HepG2 (cell line): ENCODE measurements around the gene TBCD. TPM values are rescaled to one million over a fixed set of nuclear protein-coding genes. Genes with fewer than 3 reads are reported as not detected.

Experiments
- ATAC-seq: fragments of 200-7000 bp; cut with Tn5 transposase; 3 replicates; pipeline ENCODE4 v1.9.1; 2020; ENCODE audit warnings: mild to moderate bottlenecking, moderate library complexity
- BruUV-seq: library from RNA; stranded (reverse); fragments of 400-500 nt; replicated peaks from 2 replicates; lab custom pipeline; 2021; lab: Mats Ljungman, UMichigan
- CTCF ChIA-PET: fragments of 300-600 bp; formaldehyde crosslinking; extraction: SDS; loops from one replicate; lab custom pipeline; 2021; ENCODE audit warnings: low total read pairs, inconsistent platforms, low intra/inter-chr PET ratio; lab: Yijun Ruan, JAX
- POLR2A ChIA-PET: fragments of 350-600 bp; sonication (Branson Sonifier 250); formaldehyde crosslinking; loops from one replicate; lab custom pipeline; 2020; ENCODE audit warnings: antibody characterized with exemption, inconsistent platforms; lab: Yijun Ruan, JAX
- DNase-seq: peaks from one replicate; pipeline ENCODE4 v3.0.0-alpha.2; 2015; ENCODE audit warnings: low spot score
- FAIRE-seq: peaks from 3 replicates; lab custom pipeline; 2011; peaks lifted over from hg19 to GRCh38; lab: Jason Lieb, UNC
- H2AFZ ChIP-seq: one replicate; pipeline ENCODE4 v1.6.1; 2011; ENCODE audit warnings: low read length, inconsistent platforms
- H3K27ac ChIP-seq: fragments of 300-600 bp; 3 replicates; pipeline ENCODE4 v1.8.0; 2011; ENCODE audit warnings: mixed run types, mild to moderate bottlenecking, mixed read lengths, low read length, inconsistent platforms; ENCODE audit not compliant: insufficient read depth; ENCODE audit errors: extremely low read length
- H3K27me3 ChIP-seq, 2 experiments: fragments of 200-600 bp in 1 of 2; 2 replicates in 1 of 2; 3 replicates in 1 of 2; pipeline versions ENCODE4 v1.6.0 to v1.8.0; 2011; ENCODE audit warnings: low read length in 2 of 2, mild to moderate bottlenecking in 2 of 2, moderate library complexity in 2 of 2, inconsistent platforms in 1 of 2; ENCODE audit not compliant: insufficient read depth in 2 of 2, control insufficient read depth in 1 of 2
- H3K36me3 ChIP-seq, 2 experiments: fragments of 200-600 bp in 1 of 2; replicated peaks in 1 of 2; 2 replicates in 1 of 2; 3 replicates in 1 of 2; pipeline versions ENCODE4 v1.5.1 to v1.8.0; 2011; ENCODE audit warnings: low read length in 2 of 2, inconsistent platforms in 1 of 2; ENCODE audit not compliant: insufficient read depth in 2 of 2, control insufficient read depth in 1 of 2
- H3K4me1 ChIP-seq: 2 replicates; pipeline ENCODE4 v1.5.1; 2012; ENCODE audit warnings: low read length, inconsistent platforms; ENCODE audit not compliant: insufficient read depth
- H3K4me2 ChIP-seq: 2 replicates; pipeline ENCODE4 v1.6.0; 2011; ENCODE audit warnings: low read depth, low read length, inconsistent platforms
- H3K4me3 ChIP-seq, 3 experiments: fragments of 200-600 bp in 1 of 3; sonication (generic), shearing (Covaris generic) in 1 of 3; replicated peaks in 1 of 3; 2 replicates each; pipeline ENCODE4 v1.5.1; 2011 to 2016; ENCODE audit warnings: low read length in 3 of 3, inconsistent platforms in 2 of 3, low read depth in 2 of 3, mild to moderate bottlenecking in 2 of 3, control low read depth in 1 of 3, mixed read lengths in 1 of 3; ENCODE audit not compliant: insufficient read depth in 1 of 3
- H3K79me2 ChIP-seq: one replicate; pipeline ENCODE4 v1.6.1; 2011; ENCODE audit warnings: low read length, inconsistent platforms; ENCODE audit not compliant: insufficient read depth
- H3K9ac ChIP-seq: 2 replicates; pipeline ENCODE4 v1.6.0; 2011; ENCODE audit warnings: mild to moderate bottlenecking, low read depth, low read length, inconsistent platforms; ENCODE audit not compliant: insufficient read depth
- H3K9me3 ChIP-seq: 2 replicates; pipeline ENCODE4 v1.5.1; 2012; ENCODE audit warnings: mild to moderate bottlenecking, low read length
- H4K20me1 ChIP-seq: 2 replicates; pipeline ENCODE4 v1.6.0; 2011; ENCODE audit warnings: inconsistent platforms, mild to moderate bottlenecking, low read length, moderate library complexity; ENCODE audit not compliant: insufficient read depth
- DPF2 ChIP-seq: sonication (generic); formaldehyde crosslinking; IDR thresholded peaks from 2 replicates; pipeline ENCODE4 v1.4.0; 2020; ENCODE audit warnings: mild to moderate bottlenecking, low read depth, missing genetic modification reagents, borderline replicate concordance
- E2F1 ChIP-seq: sonication (generic); formaldehyde crosslinking; IDR thresholded peaks from 2 replicates; pipeline ENCODE4 v1.5.0; 2020; ENCODE audit warnings: missing genetic modification reagents
- FOXP1 ChIP-seq, 2 experiments: fragments of 450-650 bp in 1 of 2; IDR thresholded peaks; 2 replicates each; pipeline ENCODE4 v1.6.1; 2017 to 2018; ENCODE audit warnings: antibody characterized with exemption in 1 of 2
- IRF9 ChIP-seq: sonication (generic); formaldehyde crosslinking; IDR thresholded peaks from 2 replicates; pipeline ENCODE4 v1.8.0; 2022; ENCODE audit warnings: missing genetic modification reagents, mild to moderate bottlenecking, borderline replicate concordance
- ISX ChIP-seq: sonication (generic); formaldehyde crosslinking; conservative IDR thresholded peaks from 2 replicates; pipeline ENCODE4 v1.5.0; 2020; ENCODE audit warnings: missing genetic modification reagents
- TEF ChIP-seq: sonication (generic); formaldehyde crosslinking; IDR thresholded peaks from 2 replicates; pipeline ENCODE4 v1.5.0; 2020; ENCODE audit warnings: missing genetic modification reagents
- TFE3 ChIP-seq: IDR thresholded peaks from 2 replicates; pipeline ENCODE4 v1.6.1; 2016
- TP53 ChIP-seq: sonication (generic); formaldehyde crosslinking; conservative IDR thresholded peaks from 2 replicates; pipeline ENCODE4 v1.4.0; 2020; ENCODE audit warnings: missing genetic modification reagents
- ZNF235 ChIP-seq: sonication (generic); formaldehyde crosslinking; IDR thresholded peaks from 2 replicates; pipeline ENCODE4 v1.8.1; 2023; ENCODE audit warnings: mild to moderate bottlenecking, missing genetic modification reagents, borderline replicate concordance
- ZNF503 ChIP-seq: sonication (generic); formaldehyde crosslinking; IDR thresholded peaks from 2 replicates; pipeline ENCODE4 v1.4.0; 2020; ENCODE audit warnings: missing genetic modification reagents
- ZNF761 ChIP-seq: sonication (generic); formaldehyde crosslinking; conservative IDR thresholded peaks from 2 replicates; pipeline ENCODE4 v1.4.0; 2020; ENCODE audit warnings: mild to moderate bottlenecking, missing genetic modification reagents
- ZSCAN25 ChIP-seq: sonication (generic); formaldehyde crosslinking; IDR thresholded peaks from 2 replicates; pipeline ENCODE4 v1.8.0; 2022; ENCODE audit warnings: mild to moderate bottlenecking, missing genetic modification reagents
- WGBS: methylation state at CpG from one replicate; pipeline ENCODE4 v1.1.6; 2017; ENCODE audit warnings: low lambda C conversion rate; 5-methylcytosine and 5-hydroxymethylcytosine counted together
- in situ Hi-C: cut with HindIII; loops from 2 replicates; pipeline ENCODE4 v1.10.0; 2017; ENCODE audit warnings: low pct_unique_long_range_greater_than_20kb; ENCODE audit not compliant: extremely low pct_ligation_motif_present
- intact Hi-C: fragments of 100-400 bp; cut with micrococcal nuclease; formaldehyde crosslinking; loops from one replicate; pipeline ENCODE4 v1.10.0; 2022; ENCODE audit not compliant: unreplicated experiment
- polyA plus RNA-seq, 8 experiments: library from polyadenylated mRNA; depleted of rRNA in 3 of 8; stranded (reverse) in 7 of 8; unstranded in 1 of 8; fragments of >200 nt; fragmentation: Illumina TruSeq in 4 of 8; extraction: Trizol in 4 of 8; gene quantifications; 2 replicates each; pipeline versions ENCODE4 v1.2.1 to v1.2.3, GENCODE V29; 2011 to 2016; ENCODE audit warnings: low read depth in 4 of 8, missing spikeins in 1 of 8, mixed read lengths in 1 of 8; ENCODE audit not compliant: insufficient read depth in 1 of 8
- total RNA-seq, 5 experiments: library from RNA; depleted of rRNA; stranded (reverse); fragments of >200 nt; fragmentation: Illumina TruSeq; extraction: Trizol; gene quantifications; 2 replicates each; pipeline ENCODE4 v1.2.3, GENCODE V29; 2016; ENCODE audit warnings: low read depth in 1 of 5
- TF ChIP-seq, protein P1 (sequence below): fragments of 450-650 bp; IDR thresholded peaks from 2 replicates; pipeline ENCODE4 v1.6.1; 2017
- TF ChIP-seq, protein P2 (sequence below): sonication (generic); formaldehyde crosslinking; IDR thresholded peaks from 2 replicates; pipeline ENCODE4 v1.4.0; 2020; ENCODE audit warnings: mild to moderate bottlenecking, missing genetic modification reagents

The TBCD gene
- total and polyA plus RNA-seq, 2 of the 13 experiments (the other 11 are each of a cell fraction or from before 2014, with no cell fraction given) = 33.9 to 54.8 TPM

DNA sequence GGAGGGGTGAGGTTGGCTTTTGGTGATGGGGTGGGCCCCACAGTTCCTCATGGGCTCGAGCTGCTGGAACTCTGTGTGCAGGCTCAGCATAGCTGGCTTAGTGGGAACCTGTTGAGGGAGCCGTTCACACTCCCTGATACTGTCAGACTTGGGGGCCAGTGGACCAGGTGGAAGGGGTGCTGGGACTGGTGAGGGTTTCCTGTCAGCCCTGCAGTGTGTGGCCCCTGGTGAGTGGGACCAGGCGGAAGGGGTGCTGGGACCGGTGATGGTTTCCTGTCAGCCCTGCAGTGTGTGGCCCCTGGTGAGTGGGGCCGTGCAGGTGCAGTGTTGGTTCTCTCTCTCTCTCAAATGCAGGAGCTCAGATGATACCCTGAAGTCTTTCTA is 133.1 kb downstream of the TBCD start:
- H3K4me3 ChIP-seq = no peak overlapping the region
- H4K20me1 ChIP-seq = no peaks in the 10 kb centered on the region
- in situ Hi-C loops = no loop called here
- CTCF ChIA-PET = no interaction called here
- ATAC-seq (no peak), DNase-seq (no peak), FAIRE-seq (no peak)
- H2AFZ ChIP-seq = no peak overlapping the region
- intact Hi-C loops = no loop called here
- H3K27ac ChIP-seq = no peak overlapping the region
- peaks cover 3% of the 10 kb centered on the region for H3K79me2 ChIP-seq
- H3K9ac ChIP-seq = no peak overlapping the region
- H3K4me2 ChIP-seq = no peak overlapping the region
- H3K9me3 ChIP-seq = no peaks in the 10 kb centered on the region
- POLR2A ChIA-PET = no interaction called here
- H3K36me3 ChIP-seq = no peaks in the 10 kb centered on the region
- WGBS = 100% methylated on average over 4 of the region's 5 CpGs
- no TSS peak for BruUV-seq
- peaks cover 68% of the 10 kb centered on the region for H3K4me1 ChIP-seq
- no peaks in the 10 kb centered on the region for H3K27me3 ChIP-seq
- TF ChIP-seq IRF9 (no peak), TFE3 (CRISPR knock-in tag) (no peak), ZNF503 (CRISPR knock-in tag) (no peak), ISX (CRISPR knock-in tag) (no peak), ZNF235 (CRISPR knock-in tag) (no peak), TP53 (CRISPR knock-in tag) (no peak), DPF2 (CRISPR knock-in tag) (no peak), E2F1 (CRISPR knock-in tag) (no peak), ZSCAN25 (CRISPR knock-in tag) (no peak), ZNF761 (CRISPR knock-in tag) (no peak), FOXP1 (IDR thresholded peaks at IDR 0.05) (no peak), FOXP1 (CRISPR knock-in tag; IDR thresholded peaks at IDR 0.05) (no peak), TEF (no peak)
- TF ChIP-seq, protein P1, sequence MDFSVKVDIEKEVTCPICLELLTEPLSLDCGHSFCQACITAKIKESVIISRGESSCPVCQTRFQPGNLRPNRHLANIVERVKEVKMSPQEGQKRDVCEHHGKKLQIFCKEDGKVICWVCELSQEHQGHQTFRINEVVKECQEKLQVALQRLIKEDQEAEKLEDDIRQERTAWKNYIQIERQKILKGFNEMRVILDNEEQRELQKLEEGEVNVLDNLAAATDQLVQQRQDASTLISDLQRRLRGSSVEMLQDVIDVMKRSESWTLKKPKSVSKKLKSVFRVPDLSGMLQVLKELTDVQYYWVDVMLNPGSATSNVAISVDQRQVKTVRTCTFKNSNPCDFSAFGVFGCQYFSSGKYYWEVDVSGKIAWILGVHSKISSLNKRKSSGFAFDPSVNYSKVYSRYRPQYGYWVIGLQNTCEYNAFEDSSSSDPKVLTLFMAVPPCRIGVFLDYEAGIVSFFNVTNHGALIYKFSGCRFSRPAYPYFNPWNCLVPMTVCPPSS = no peak
- TF ChIP-seq, protein P2, sequence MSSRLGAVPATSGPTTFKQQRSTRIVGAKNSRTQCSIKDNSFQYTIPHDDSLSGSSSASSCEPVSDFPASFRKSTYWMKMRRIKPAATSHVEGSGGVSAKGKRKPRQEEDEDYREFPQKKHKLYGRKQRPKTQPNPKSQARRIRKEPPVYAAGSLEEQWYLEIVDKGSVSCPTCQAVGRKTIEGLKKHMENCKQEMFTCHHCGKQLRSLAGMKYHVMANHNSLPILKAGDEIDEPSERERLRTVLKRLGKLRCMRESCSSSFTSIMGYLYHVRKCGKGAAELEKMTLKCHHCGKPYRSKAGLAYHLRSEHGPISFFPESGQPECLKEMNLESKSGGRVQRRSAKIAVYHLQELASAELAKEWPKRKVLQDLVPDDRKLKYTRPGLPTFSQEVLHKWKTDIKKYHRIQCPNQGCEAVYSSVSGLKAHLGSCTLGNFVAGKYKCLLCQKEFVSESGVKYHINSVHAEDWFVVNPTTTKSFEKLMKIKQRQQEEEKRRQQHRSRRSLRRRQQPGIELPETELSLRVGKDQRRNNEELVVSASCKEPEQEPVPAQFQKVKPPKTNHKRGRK = no peak
